ENCODE results near the gene MALRD1.

MALRD1 gene

DNA sequence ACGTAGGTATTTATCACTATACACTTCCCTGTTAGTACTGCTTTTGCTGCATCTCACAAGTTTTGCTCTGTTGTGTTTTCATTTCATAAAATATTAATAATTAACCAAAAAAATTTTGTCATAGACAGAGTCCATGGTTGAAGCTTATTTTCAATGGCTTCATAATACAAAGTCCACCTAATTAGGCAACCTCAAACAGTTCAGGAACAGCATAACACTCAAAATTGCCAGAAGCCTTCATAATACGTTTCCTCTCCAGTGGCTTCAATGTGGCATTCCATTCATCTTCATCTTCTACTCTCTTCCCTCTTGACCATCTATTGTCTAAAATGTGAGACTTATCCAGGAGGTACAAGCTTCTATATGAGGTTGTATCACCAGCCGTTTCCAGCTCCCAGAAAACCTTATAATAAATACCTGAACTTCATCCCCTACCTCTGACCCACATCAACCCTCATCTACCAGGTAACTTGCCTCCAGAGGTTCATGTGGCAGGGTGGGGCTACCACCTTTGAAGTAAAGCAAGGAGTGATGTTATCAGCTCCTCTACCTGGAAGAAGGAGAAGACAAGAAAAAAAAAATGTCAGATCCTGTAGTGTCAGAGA is 337.3 kb downstream of the MALRD1 start:
- DNase-seq (ENCODE audit: low read depth), result no peak

GRCh38 chr10:19408924-19409323 is 360.3 kb downstream of the MALRD1 start:
- DNase-seq (ENCODE audit: low read depth), result no peak

GRCh38 chr10:19411119-19411518 is 362.5 kb downstream of the MALRD1 start:
- DNase-seq (ENCODE audit: low read depth), result no peak

- DNase-seq (ENCODE audit: low read depth), result no peak
Observed at GRCh38 chr10:19412531-19412930, 363.9 kb downstream of the MALRD1 start.

- DNase-seq (ENCODE audit: low read depth), result no peak
Observed at GRCh38 chr10:19416164-19416563, 367.6 kb downstream of the MALRD1 start.

GRCh38 chr10:19417740-19418139 is 369.1 kb downstream of the MALRD1 start:
- no peak for DNase-seq (ENCODE audit: low read depth)

DNA sequence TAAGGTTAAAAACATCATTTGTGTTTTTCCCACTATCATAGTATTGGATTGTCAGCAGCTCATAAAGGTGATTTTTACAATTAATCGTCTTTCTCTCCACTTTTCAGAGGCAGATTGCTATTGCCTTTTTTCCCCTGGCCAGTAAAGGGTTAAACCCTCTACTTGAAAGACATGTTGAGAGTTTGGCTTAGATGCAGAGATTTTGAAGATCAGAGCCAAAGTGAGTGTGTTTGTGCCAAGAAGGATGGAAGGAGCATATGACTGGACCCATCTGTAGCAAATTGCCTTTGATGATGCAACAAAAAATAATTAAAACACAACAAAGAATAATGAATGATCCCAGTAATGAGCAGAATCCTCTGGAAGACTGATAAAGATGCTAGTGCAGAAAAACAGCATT is 373.1 kb downstream of the MALRD1 start:
- no peak for DNase-seq (ENCODE audit: low read depth)

DNA sequence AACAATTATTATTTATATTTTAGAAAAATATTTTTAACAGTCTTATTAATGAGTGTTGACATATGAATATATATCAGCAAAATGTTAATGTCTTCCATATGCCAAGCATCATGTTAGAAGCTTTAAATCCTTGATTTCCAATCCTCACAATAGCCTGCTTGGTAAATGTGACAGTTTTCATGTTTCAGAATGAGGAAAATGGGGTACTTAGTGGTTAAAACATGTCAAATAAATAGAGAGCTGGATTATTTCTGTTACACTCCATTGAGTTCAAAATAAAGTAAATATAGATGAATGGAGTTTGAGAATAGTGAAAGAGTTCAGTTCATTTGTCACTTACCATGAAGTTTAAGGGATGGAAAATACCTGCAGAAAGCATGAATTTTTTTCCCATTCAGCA is 377.4 kb downstream of the MALRD1 start:
- DNase-seq (ENCODE audit: low read depth), result no peak

DNA sequence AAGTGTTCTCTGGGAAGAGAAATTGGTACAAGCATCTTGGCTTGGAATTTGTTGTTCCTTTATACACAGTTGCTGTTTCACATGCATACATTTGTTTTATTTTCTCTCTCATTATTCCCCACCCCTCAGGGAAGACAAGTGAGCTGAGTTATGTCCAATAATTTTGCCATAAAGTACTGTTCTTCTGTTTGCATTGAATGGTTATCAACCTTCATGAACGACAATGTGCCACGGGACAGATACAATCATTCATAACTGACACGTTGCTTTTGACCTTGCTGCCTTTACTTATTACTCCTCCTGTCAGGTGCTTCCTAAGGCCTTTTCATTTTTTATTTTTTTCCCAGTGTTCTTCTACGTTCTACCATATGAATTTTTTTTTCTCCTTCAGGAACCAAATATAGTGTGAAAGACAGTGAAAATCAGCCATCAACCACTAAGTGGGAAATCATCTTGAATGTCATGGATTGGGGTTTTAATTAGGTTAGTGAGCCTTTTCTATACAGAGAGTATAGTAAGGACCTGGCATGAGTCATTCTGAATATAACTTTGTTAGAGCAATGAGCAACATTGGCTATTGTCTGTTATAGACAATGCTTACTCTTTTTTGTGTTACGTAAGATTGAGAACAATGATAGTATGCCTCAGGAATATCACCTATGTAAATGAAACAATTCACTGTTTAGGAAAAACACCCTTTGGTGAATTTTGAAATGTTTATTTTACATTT is 383.2 kb downstream of the MALRD1 start:
- DNase-seq (ENCODE audit: low read depth), result no peak

DNA sequence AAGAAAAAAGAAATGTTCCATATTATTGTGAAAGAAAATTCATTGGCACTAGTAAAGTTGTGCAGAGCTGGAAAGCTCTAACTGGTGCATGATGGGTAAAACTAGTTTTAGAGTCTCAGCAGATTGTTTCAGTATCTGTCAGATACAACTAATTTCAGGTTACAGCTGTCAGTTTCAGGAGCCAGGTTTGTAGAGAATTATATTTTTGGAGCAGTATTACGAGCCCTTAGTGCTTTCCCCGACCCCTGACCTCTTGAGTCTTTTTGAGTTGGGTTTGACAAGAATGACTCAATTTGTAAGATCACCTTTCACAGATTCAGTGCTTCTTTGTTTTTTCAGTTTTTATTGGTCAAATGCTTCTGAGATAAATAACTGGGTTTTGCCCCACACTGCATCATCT is 401.3 kb downstream of the MALRD1 start:
- DNase-seq (ENCODE audit: low read depth), result no peak

- DNase-seq (ENCODE audit: low read depth), result no peak
Observed at GRCh38 chr10:19451356-19451755, 402.8 kb downstream of the MALRD1 start.

DNA sequence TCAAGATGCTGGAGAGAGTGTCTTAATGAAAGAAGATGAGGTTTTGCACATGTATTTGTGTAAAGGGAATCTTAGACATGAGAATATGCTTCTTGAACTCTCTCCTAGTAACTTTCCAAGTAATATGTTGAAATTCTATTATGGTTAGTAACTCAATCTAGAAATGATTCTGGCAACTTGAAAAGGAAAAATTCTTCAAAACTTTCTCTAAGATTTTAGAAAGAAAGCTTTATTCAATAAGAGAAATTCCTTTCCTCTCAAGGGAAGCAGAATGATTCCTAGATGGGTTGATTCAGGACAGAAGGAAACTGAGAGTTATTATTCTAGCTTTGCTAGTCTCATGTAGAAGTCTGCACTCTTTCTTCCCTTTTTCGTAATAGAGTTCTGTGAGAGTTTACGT is 403.3 kb downstream of the MALRD1 start:
- no peak for DNase-seq (ENCODE audit: low read depth)

- no peak for DNase-seq (ENCODE audit: low read depth)
Observed at GRCh38 chr10:19453967-19454366, 405.4 kb downstream of the MALRD1 start.

GRCh38 chr10:19461588-19461987 is 413.0 kb downstream of the MALRD1 start:
- no peak for DNase-seq (ENCODE audit: low read depth)

DNA sequence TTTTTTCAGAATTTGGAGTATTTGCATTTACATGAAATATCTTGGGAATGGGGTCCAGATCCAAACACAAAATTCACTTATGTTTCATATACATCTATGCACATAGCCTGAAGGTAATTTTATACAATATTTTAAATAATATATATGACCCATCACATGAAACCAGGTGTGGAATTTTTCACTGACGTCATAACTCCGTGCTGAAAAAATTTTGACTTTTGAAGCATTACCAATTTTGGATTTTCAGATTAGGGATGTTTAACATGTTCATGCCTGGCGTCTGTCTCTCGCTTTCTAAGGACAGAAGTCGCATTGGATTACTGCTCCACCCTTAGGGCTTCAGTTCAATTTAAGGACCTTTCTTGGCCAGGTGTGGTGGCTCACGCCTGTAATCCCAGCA is 418.1 kb downstream of the MALRD1 start:
- DNase-seq (ENCODE audit: low read depth), result no peak

DNA sequence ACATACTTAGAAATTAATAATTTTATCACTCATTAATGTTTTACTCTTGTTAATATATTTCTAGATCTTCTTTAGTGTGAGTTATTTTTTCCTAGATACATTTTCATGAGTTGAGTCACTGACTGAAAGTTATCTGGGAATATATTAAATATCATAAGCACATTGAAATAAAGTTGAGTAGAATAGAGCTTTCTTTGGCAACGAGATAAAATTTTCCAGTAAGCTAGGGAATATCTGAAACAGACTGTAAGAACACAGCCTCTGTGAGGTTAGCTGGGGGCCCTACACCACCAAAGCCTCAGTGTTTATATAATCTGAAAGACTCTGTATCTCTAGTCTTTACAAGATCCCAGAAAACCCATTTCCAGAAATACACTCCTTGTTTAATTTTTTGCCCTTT is 419.8 kb downstream of the MALRD1 start:
- no peak for DNase-seq (ENCODE audit: low read depth)

DNA sequence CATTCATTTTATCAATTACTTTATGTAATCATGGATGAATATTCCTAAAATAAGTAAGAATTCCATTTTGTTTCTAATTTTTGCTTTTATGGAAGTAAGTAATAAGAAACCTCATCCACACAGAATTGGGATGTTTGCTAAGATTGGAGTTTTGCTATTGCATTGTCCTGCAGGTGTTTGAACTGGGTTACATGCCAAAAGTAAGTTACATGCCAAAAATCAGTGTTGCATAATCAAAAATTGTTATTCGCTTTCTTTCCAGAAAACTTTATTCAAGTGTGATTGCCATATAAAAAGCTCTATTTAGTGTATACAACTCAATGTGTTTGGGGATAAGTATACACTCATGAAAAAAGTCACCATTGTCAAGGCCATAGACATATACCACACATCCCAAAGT is 420.9 kb downstream of the MALRD1 start:
- no peak for DNase-seq (ENCODE audit: low read depth)

DNA sequence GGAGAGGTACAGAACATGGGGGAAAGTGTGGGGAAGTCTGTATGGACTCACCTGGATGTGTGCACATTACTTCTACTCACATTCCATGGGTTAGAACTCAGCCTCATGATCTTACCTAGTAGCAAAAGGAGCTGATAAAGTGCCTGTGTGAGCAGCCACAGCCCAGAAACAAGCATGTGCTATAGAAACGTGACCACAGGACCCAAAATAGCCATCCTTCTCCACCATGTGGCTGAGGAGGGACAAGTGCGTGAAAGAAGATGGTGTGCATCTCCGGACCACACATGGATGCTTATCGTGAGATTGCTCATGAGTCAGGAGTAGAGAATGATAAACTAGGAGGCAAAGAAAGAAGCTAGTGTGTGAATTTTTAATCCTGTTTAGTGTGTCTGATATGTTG is 431.3 kb downstream of the MALRD1 start:
- no peak for DNase-seq (ENCODE audit: low read depth)

GRCh38 chr10:19480353-19480752 is 431.8 kb downstream of the MALRD1 start:
- DNase-seq (ENCODE audit: low read depth), result no peak

GRCh38 chr10:19483421-19483820 is 434.8 kb downstream of the MALRD1 start:
- no peak for DNase-seq (ENCODE audit: low read depth)

DNA sequence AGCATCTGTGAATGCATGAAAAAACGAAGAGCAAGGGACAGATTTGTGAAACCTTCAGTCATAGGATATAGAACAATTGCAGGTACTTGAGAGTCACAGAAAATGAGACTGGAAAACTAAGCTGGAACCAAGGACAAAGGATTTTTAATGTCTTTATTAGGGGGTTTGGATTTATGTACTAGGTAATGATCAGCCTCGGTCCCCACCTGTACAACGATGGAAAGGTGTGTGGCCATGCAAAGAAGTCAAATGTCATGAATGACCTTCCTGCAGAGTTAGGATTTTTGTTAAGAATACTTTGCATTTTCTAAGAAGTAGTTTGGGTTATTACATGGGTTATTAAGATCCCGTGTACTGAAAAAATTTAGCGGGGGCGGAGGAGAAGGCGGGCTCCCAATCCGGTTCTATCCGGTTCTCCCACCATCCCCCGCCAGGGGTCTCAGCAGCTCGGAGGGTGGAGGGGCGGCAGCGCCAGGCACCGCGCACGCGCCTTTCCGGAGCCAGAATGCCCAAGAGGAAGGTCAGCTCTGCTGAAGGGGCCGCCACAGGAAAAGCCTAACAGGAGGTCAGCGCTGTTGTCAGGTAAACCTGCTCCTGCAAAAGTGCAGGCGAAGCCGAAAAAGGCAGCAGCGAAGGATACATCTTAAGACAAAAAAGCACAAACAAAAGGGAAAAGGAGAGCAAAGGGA is 440.1 kb downstream of the MALRD1 start:
- DNase-seq (ENCODE audit: low read depth), result no peak

DNA sequence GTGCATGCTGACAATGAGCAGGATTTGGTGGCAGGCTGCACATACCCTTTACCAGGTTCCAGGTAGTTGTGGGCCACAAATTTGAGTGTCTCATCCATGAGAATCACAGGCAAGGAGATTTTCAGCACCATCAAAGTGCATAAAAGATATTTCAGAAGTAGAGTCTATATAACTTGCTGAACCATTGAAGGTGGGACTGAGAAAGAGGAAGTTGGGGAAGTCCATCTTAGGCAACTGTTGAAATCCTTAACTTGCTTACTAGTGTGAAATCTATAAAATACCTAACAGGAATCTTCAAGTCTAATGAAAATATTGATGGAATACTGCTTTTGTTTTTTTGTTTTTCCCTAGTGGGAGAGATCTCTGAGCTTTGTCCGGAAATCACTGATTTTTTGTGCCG is 442.6 kb downstream of the MALRD1 start:
- no peak for DNase-seq (ENCODE audit: low read depth)

DNA sequence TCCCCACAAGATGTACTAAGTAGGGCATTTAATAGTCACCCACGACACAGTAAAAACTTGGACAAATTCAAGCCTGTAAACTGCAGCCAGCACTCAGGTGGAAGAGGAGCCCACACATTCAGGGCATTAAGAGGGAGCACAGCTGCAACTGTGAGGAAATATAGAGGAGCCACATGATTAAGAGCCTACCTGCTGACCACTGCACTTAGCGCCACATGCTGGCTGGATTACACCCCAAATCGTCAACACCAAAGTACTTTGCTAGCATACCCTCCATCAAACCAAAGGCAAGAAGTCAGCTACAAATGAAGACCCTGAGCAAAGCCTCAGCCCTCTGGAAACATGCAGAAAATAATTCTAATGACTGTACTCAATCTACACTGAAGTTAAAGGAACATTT is 445.3 kb downstream of the MALRD1 start:
- DNase-seq (ENCODE audit: low read depth), result no peak

GRCh38 chr10:19497026-19497425 is 448.4 kb downstream of the MALRD1 start:
- DNase-seq (ENCODE audit: low read depth), result no peak

Measured in T-helper 22 cell (primary cell).